Measurements from ENCODE around the gene NFIB.

Gene NFIB

GRCh38 chr9:14304259-14304658, 9.7 kb downstream of the NFIB start:
- DNase-seq (no peak), ATAC-seq (no peak)

- ATAC-seq (no peak), DNase-seq (no peak)
Observed at GRCh38 chr9:14303521-14303920, 10.4 kb downstream of the NFIB start.

GRCh38 chr9:14303100-14303499, 10.8 kb downstream of the NFIB start:
- DNase-seq (no peak), ATAC-seq (no peak)

GRCh38 chr9:14302405-14302804, 11.5 kb downstream of the NFIB start:
- DNase-seq = no peak

GRCh38 chr9:14301583-14302021, 12.3 kb downstream of the NFIB start:
- DNase-seq (no peak), ATAC-seq (no peak)

More at GRCh38 chr9:14302405-14302804, 11.5 kb downstream of the NFIB start:
- ATAC-seq = no peak

- no peak for ATAC-seq
- no peak for DNase-seq
Observed at GRCh38 chr9:14301006-14301405, 12.9 kb downstream of the NFIB start.

- DNase-seq (no peak), ATAC-seq (no peak)
Observed at GRCh38 chr9:14300588-14300987, 13.4 kb downstream of the NFIB start.

- ATAC-seq (no peak), DNase-seq (no peak)
Observed at GRCh38 chr9:14300040-14300439, 13.9 kb downstream of the NFIB start.

- ATAC-seq = no peak
- DNase-seq = no peak
Observed at GRCh38 chr9:14298601-14299022, 15.3 kb downstream of the NFIB start.

- ATAC-seq = no peak
- DNase-seq = no peak
Observed at GRCh38 chr9:14296495-14297113, 17.3 kb downstream of the NFIB start.

- no peak for ATAC-seq
- no peak for DNase-seq
Observed at GRCh38 chr9:14294659-14295058, 19.3 kb downstream of the NFIB start.

- no peak for DNase-seq
- ATAC-seq = no peak
Observed at GRCh38 chr9:14293801-14294200, 20.1 kb downstream of the NFIB start.

- no peak for ATAC-seq
- no peak for DNase-seq
Observed at GRCh38 chr9:14292181-14292739, 21.7 kb downstream of the NFIB start.

GRCh38 chr9:14289916-14290315, 24.0 kb downstream of the NFIB start:
- no peak for DNase-seq

GRCh38 chr9:14288433-14288832, 25.5 kb downstream of the NFIB start:
- DNase-seq = no peak
- ATAC-seq = no peak

More at GRCh38 chr9:14289916-14290315, 24.0 kb downstream of the NFIB start:
- no peak for ATAC-seq

GRCh38 chr9:14286121-14286520, 27.8 kb downstream of the NFIB start:
- ATAC-seq = no peak
- DNase-seq = no peak

- no peak for ATAC-seq
- DNase-seq = no peak
Observed at GRCh38 chr9:14283276-14283675, 30.7 kb downstream of the NFIB start.

GRCh38 chr9:14281876-14282275, 32.1 kb downstream of the NFIB start:
- ATAC-seq (no peak), DNase-seq (no peak)

GRCh38 chr9:14281136-14281795, 32.7 kb downstream of the NFIB start:
- no peak for DNase-seq
- ATAC-seq = no peak

GRCh38 chr9:14279671-14280070, 34.3 kb downstream of the NFIB start:
- ATAC-seq = no peak
- DNase-seq = no peak

- DNase-seq = no peak
- ATAC-seq = no peak
Observed at GRCh38 chr9:14278291-14278721, 35.6 kb downstream of the NFIB start.

- ATAC-seq = no peak
- DNase-seq = no peak
Observed at GRCh38 chr9:14277761-14278160, 36.2 kb downstream of the NFIB start.

- ATAC-seq = no peak
Observed at GRCh38 chr9:14277244-14277643, 36.7 kb downstream of the NFIB start.

GRCh38 chr9:14275331-14275730, 38.6 kb downstream of the NFIB start:
- ATAC-seq (no peak), DNase-seq (no peak)

More at GRCh38 chr9:14277244-14277643, 36.7 kb downstream of the NFIB start:
- no peak for DNase-seq
